Islet of Langerhans (tissue), 1 donor: Measurements from ENCODE around the gene VEGFD.
"Not testable (repeated sequence)": the region's sequence is repeated elsewhere in the genome, so short reads cannot be mapped to it uniquely, and the experiment has no call there.

ENCODE experiments used
- FAIRE-seq: peaks from one replicate; lab custom pipeline; 2011; peaks lifted over from hg19 to GRCh38; lab: Jason Lieb, UNC

The VEGFD gene

GRCh38 chrX:15358533-15358932 is 25.7 kb downstream of the VEGFD start:
- no peak for FAIRE-seq

GRCh38 chrX:15356444-15356843 is 27.8 kb downstream of the VEGFD start:
- FAIRE-seq, result no peak

GRCh38 chrX:15350329-15350996 is 33.8 kb downstream of the VEGFD start:
- no peak for FAIRE-seq

- FAIRE-seq, result peak; percentile 99
Observed at GRCh38 chrX:15349046-15349445, 35.2 kb downstream of the VEGFD start.

GRCh38 chrX:15345976-15346375 is 38.2 kb downstream of the VEGFD start:
- FAIRE-seq, result no peak

- no peak for FAIRE-seq
Observed at GRCh38 chrX:15344106-15344505, 40.1 kb downstream of the VEGFD start.

GRCh38 chrX:15343075-15343476 is 41.1 kb downstream of the VEGFD start:
- no peak for FAIRE-seq

GRCh38 chrX:15340867-15341266 is 43.3 kb downstream of the VEGFD start:
- FAIRE-seq, result no peak

GRCh38 chrX:15336023-15336413 is 48.2 kb downstream of the VEGFD start:
- no peak for FAIRE-seq

- peak; percentile 94 for FAIRE-seq
Observed at GRCh38 chrX:15335135-15336022, 48.8 kb downstream of the VEGFD start, which contains the start of gene PIGA. TSS of gene PIGA (minus strand) at chrX:15335523. CDS start at chrX:15331930, 3,593 bp downstream.

GRCh38 chrX:15334561-15334960 is 49.7 kb downstream of the VEGFD start:
- FAIRE-seq, result peak; percentile 79

GRCh38 chrX:15328821-15329220 is 55.4 kb downstream of the VEGFD start:
- no peak for FAIRE-seq

GRCh38 chrX:15328131-15328530 is 56.1 kb downstream of the VEGFD start:
- FAIRE-seq, result no peak

- FAIRE-seq, result no peak
Observed at GRCh38 chrX:15322472-15322871, 61.7 kb downstream of the VEGFD start.

GRCh38 chrX:15322072-15322471 is 62.1 kb downstream of the VEGFD start:
- FAIRE-seq, result no peak

- FAIRE-seq, result no peak
Observed at GRCh38 chrX:15321447-15321846, 62.8 kb downstream of the VEGFD start.

GRCh38 chrX:15320297-15320696 is 63.9 kb downstream of the VEGFD start:
- FAIRE-seq, result no peak

- no peak for FAIRE-seq
Observed at GRCh38 chrX:15319075-15319474, 65.1 kb downstream of the VEGFD start.

GRCh38 chrX:15315509-15315908 is 68.7 kb downstream of the VEGFD start, which contains the start of gene ASB11:
TSS of gene ASB11 (minus strand) at chrX:15315640. CDS start at chrX:15315605, 35 bp downstream.
- FAIRE-seq, result no peak

- no peak for FAIRE-seq
Observed at GRCh38 chrX:15314472-15314871, 69.7 kb downstream of the VEGFD start.

GRCh38 chrX:15311119-15311518 is 73.1 kb downstream of the VEGFD start:
- no peak for FAIRE-seq

- FAIRE-seq, result peak; percentile 98
Observed at GRCh38 chrX:15310117-15310516, 74.1 kb downstream of the VEGFD start.

GRCh38 chrX:15305899-15306298 is 78.3 kb downstream of the VEGFD start:
- not testable (repeated sequence) for FAIRE-seq
